ENCODE data around the gene TBC1D25.

TBC1D25 gene

DNA sequence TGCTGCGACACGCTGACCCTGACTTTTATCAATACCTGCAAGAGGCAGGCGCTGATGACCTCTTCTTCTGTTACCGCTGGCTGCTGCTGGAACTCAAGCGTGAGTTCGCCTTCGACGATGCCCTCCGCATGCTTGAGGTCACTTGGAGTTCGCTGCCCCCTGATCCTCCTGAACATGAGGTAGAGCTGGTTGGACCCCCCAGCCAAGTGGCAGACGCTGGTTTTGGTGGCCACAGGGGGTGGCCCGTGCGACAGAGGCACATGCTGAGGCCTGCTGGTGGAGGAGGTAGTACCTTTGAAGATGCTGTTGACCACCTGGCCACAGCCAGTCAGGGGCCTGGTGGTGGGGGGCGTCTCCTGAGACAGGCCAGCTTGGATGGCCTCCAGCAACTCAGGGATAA is 20.5 kb downstream of the TBC1D25 start:
- peaks cover 25% of the 10 kb centered on the region for H3K9me3 ChIP-seq (ENCODE audit: control insufficient read depth, insufficient read depth, low read length)
- H3K4me3 ChIP-seq (ENCODE audit: low read depth, low read length): no peak overlapping the region
- H3K36me3 ChIP-seq (ENCODE audit: control insufficient read depth, insufficient read depth, low read length): peaks cover 19% of the 10 kb centered on the region
- no peaks in the 10 kb centered on the region for H3K4me1 ChIP-seq (ENCODE audit: control insufficient read depth, insufficient read depth, low read length)
- H3K27ac ChIP-seq (ENCODE audit: low read depth, low read length): no peak overlapping the region
- no peaks in the 10 kb centered on the region for H3K27me3 ChIP-seq (ENCODE audit: control insufficient read depth, insufficient read depth, low read length)
- H3K9ac ChIP-seq (ENCODE audit: low read depth, low read length): no peak overlapping the region

DNA sequence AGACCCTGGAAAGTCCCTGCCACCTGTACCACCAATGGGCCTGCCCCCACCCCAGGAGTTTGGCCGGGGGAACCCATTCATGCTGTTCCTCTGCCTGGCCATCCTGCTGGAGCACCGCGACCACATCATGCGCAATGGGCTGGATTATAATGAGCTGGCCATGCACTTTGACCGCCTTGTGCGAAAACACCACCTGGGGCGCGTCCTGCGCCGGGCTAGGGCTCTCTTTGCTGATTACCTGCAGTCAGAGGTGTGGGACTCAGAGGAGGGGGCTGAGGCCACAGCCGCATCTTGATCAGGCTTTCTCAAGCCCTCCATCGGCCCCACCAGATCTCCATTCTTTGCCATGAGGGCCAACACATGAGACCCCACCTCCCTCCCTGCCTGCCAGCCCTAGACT is 21.2 kb downstream of the TBC1D25 start:
- H3K27ac ChIP-seq (ENCODE audit: low read depth, low read length): no peak overlapping the region
- no peak overlapping the region for H3K4me3 ChIP-seq (ENCODE audit: low read depth, low read length)
- peaks cover 19% of the 10 kb centered on the region for H3K36me3 ChIP-seq (ENCODE audit: control insufficient read depth, insufficient read depth, low read length)
- H3K4me1 ChIP-seq (ENCODE audit: control insufficient read depth, insufficient read depth, low read length): no peaks in the 10 kb centered on the region
- no peak overlapping the region for H3K9ac ChIP-seq (ENCODE audit: low read depth, low read length)
- H3K27me3 ChIP-seq (ENCODE audit: control insufficient read depth, insufficient read depth, low read length): no peaks in the 10 kb centered on the region
- peaks cover 25% of the 10 kb centered on the region for H3K9me3 ChIP-seq (ENCODE audit: control insufficient read depth, insufficient read depth, low read length)

DNA sequence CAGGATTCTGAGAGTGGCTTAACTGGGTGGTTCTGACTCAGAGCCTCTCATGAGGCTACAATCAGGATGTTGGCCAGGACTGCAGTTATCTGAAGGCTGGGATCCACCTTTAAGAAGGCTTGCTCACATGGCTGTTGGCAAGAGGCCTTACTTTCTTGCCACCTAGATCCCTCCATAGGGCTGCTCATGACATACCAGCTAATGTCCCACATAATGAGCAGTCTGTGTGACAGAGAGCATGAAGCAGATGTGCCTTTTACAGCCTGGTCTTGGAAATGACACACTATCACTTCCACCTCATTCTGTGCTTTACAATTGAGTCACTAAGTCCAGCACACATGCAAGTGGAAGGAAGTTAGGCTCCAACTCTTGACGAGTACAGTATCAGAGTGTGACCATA is 30.4 kb downstream of the TBC1D25 start:
- Histone ChIP-seq H3K4me1 (ENCODE audit: control insufficient read depth, insufficient read depth, low read length) (no peaks in the 10 kb centered on the region), H3K9me3 (ENCODE audit: control insufficient read depth, insufficient read depth, low read length) (peaks cover 11% of the 10 kb centered on the region; the same call in 1 of the 2 replicates), H3K27me3 (ENCODE audit: control insufficient read depth, insufficient read depth, low read length) (no peaks in the 10 kb centered on the region), H3K36me3 (ENCODE audit: control insufficient read depth, insufficient read depth, low read length) (peaks cover 1% of the 10 kb centered on the region), H3K27ac (ENCODE audit: low read depth, low read length) (no peak overlapping the region), H3K4me3 (ENCODE audit: low read depth, low read length) (no peak overlapping the region), H3K9ac (ENCODE audit: low read depth, low read length) (no peak overlapping the region)

DNA sequence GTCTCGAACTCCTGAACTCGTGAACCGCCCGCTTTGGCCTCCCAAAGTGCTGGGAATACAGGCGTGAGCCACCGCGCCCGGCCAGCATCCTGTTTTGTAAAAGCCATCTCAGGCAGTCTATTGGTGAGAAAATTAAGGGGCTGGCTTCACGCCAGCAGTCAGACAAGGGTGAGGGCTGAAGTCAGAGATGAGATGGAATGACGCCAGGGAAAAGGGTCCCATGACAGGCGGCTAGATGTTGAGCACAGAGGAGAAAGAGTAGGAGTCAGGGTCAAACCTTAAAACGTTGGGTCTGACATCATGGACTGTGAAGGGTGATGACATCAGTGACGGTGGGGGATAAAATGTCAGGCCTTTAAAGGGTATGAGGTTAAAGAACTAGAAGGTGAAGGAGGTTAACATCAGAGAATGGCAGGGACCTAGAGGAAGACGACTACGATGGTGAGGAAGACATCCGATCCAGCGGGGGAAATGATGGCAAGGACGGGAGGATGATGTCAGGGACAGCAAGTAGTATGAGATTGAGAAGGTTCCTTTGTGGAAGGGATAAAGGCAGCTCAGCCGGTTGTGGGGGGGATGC is 34.3 kb downstream of the TBC1D25 start:
- H3K27me3 ChIP-seq (ENCODE audit: control insufficient read depth, insufficient read depth, low read length): no peaks in the 10 kb centered on the region
- peak overlapping the region; percentile 95 for H3K27ac ChIP-seq (ENCODE audit: low read depth, low read length)
- peaks cover 31% of the 10 kb centered on the region; the same call in 1 of the 2 replicates for H3K9me3 ChIP-seq (ENCODE audit: control insufficient read depth, insufficient read depth, low read length)
- H3K4me3 ChIP-seq (ENCODE audit: low read depth, low read length): peak overlapping the region; percentile 89
- H3K9ac ChIP-seq (ENCODE audit: low read depth, low read length): peak overlapping the region; percentile 9; the same call in 1 of the 2 replicates
- no peaks in the 10 kb centered on the region for H3K4me1 ChIP-seq (ENCODE audit: control insufficient read depth, insufficient read depth, low read length)
- H3K36me3 ChIP-seq (ENCODE audit: control insufficient read depth, insufficient read depth, low read length): peaks cover 37% of the 10 kb centered on the region

DNA sequence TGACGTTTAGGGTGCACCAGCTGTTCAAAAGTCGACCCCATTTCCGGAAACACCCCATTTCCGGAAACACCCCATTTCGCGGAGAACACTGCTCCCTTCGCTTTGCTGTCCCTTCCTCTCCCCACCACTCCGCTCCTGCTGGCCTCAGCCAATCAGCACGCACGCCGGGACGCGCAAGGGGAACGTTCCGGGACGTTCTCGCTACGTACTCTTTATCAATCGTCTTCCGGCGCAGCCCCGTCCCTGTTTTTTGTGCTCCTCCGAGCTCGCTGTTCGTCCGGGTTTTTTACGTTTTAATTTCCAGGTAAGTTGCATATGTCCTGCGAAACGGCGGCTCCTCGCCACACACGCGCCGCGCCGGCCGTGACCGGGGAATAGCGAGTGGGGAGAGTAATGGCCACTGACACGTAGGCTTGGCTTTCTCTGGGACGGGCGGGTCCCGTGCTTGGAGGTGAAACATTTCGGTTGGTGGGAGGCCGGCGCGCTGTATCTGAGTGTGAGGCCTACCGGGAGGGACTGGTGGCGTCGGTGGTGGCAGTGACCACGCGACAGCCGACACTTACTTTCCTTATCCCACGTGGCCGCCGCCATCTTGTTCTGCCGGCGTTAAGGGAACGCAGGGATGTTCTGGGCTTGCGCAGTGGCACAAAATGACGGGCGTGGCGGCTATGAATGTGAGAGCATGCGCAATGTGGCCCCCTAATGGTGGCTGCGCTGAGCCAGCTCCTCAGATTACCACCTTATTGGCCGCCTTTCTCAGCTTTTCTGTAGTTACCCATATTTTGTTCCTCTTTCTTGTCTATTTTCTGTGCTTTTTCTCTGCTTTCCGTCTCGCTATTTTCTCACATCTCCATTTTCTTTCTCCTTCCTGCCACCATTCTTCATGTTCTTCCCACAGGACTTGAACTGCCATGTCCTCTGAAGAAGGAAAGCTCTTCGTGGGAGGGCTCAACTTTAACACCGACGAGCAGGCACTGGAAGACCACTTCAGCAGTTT is 35.1 kb downstream of the TBC1D25 start, which contains the start of gene RBM3:
Gene RBM3, plus strand, starts transcription at position 215 of the 997 bp plus-strand sequence. Its CDS starts 697 bp downstream, at position 912.
- Histone ChIP-seq H3K4me1 (ENCODE audit: control insufficient read depth, insufficient read depth, low read length) (no peaks in the 10 kb centered on the region), H3K9me3 (ENCODE audit: control insufficient read depth, insufficient read depth, low read length) (peaks cover 39% of the 10 kb centered on the region; the same call in 1 of the 2 replicates), H3K27me3 (ENCODE audit: control insufficient read depth, insufficient read depth, low read length) (no peaks in the 10 kb centered on the region), H3K27ac (ENCODE audit: low read depth, low read length) (peak within 1 kb of the TSS; percentile 95), H3K36me3 (ENCODE audit: control insufficient read depth, insufficient read depth, low read length) (peaks cover 43% of the 10 kb centered on the region), H3K9ac (ENCODE audit: low read depth, low read length) (peak within 1 kb of the TSS; percentile 99), H3K4me3 (ENCODE audit: low read depth, low read length) (peak within 1 kb of the TSS; percentile 89)

DNA sequence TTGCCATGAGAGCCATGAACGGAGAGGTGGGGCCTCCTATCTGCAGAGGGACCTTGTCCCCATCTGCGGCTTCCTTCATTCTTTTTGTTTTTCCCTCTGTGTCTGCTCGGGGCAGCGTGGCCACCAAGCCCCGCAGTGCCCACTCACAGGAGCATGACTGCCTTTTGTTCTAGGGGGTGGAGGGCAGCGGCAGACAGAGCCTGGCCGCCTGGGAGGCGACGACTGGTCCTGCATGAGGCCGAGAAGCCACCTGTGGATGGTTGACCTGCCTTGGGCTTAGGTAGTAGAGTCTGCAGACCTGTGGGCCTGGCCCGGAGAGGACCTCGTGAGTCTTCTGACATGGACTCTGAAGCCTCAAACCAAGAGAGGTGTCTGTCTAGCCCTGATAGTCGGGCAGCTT is 36.1 kb downstream of the TBC1D25 start:
- peak overlapping the region; percentile 99; the same call in 1 of the 2 replicates for H3K9ac ChIP-seq (ENCODE audit: low read depth, low read length)
- H3K4me3 ChIP-seq (ENCODE audit: low read depth, low read length): peak overlapping the region; percentile 89
- H3K4me1 ChIP-seq (ENCODE audit: control insufficient read depth, insufficient read depth, low read length): no peaks in the 10 kb centered on the region
- peaks cover 36% of the 10 kb centered on the region; the same call in 1 of the 2 replicates for H3K9me3 ChIP-seq (ENCODE audit: control insufficient read depth, insufficient read depth, low read length)
- H3K36me3 ChIP-seq (ENCODE audit: control insufficient read depth, insufficient read depth, low read length): peaks cover 45% of the 10 kb centered on the region
- H3K27me3 ChIP-seq (ENCODE audit: control insufficient read depth, insufficient read depth, low read length): no peaks in the 10 kb centered on the region
- peak overlapping the region; percentile 95 for H3K27ac ChIP-seq (ENCODE audit: low read depth, low read length)

DNA sequence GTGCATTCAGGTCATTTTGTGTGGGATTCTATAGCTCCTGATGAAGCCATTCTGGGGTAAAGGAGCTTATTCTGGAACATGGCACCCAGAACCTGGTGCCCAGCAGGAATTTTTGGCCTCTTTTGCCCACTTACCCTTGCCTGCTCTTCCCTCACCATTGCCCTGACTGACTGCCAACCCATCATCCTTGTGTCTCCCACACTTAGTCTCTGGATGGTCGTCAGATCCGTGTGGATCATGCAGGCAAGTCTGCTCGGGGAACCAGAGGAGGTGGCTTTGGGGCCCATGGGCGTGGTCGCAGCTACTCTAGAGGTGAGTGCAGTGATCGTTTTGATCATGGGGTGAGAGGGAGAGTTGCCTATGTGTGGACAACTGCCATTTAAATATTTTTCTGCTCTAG is 36.6 kb downstream of the TBC1D25 start:
- Histone ChIP-seq H3K27ac (ENCODE audit: low read depth, low read length) (peak overlapping the region; percentile 11), H3K4me1 (ENCODE audit: control insufficient read depth, insufficient read depth, low read length) (no peaks in the 10 kb centered on the region), H3K9me3 (ENCODE audit: control insufficient read depth, insufficient read depth, low read length) (peaks cover 33% of the 10 kb centered on the region; the same call in 1 of the 2 replicates), H3K27me3 (ENCODE audit: control insufficient read depth, insufficient read depth, low read length) (no peaks in the 10 kb centered on the region), H3K36me3 (ENCODE audit: control insufficient read depth, insufficient read depth, low read length) (peaks cover 45% of the 10 kb centered on the region), H3K4me3 (ENCODE audit: low read depth, low read length) (peak overlapping the region; percentile 34; the same call in 1 of the 2 replicates), H3K9ac (ENCODE audit: low read depth, low read length) (no peak overlapping the region)

DNA sequence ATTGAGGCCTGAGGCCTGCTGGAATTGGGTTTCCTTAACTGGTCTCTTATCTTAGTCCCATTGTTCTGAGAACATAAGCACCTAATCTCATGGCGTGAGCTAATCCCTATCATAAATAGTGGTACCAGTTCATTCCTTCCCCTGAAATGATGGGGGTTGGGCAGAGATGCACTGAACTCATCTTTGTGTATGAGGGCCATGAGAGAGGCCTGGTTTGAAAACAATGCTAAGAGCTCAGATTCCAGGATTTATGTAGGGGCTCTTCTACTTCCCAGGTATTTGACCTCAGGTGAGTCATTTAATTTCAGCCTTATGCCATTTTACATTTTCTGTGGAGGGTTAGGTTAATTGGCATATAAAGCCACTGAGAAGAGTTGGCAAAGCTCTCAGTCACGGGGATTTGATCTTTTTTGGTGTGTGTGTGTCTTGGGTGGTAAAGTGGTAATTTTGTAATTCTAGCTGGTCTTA is 39.2 kb downstream of the TBC1D25 start:
- no peak overlapping the region for H3K4me3 ChIP-seq (ENCODE audit: low read depth, low read length)

DNA sequence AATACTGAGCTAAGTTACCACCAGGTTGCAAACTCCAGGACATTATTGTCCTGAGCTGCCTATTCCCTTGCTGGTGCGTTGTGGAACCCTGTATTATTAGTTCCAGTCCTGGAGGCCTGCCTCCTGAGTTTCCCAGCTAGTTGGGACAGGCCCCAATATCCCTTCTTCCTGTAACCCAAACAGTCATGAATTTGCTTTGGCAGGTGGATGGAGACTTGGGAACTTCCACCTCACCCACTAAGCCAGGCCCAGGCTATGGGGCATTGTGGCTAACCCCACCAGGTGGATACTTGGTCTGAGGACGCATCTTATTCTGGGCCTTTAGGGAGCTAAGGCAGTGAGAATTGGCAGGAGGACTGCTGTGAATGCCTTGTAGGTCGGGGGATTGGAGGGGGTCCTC is 39.7 kb downstream of the TBC1D25 start:
- H3K9me3 ChIP-seq (ENCODE audit: control insufficient read depth, insufficient read depth, low read length): peaks cover 35% of the 10 kb centered on the region; the same call in 1 of the 2 replicates
- peaks cover 45% of the 10 kb centered on the region for H3K36me3 ChIP-seq (ENCODE audit: control insufficient read depth, insufficient read depth, low read length)
- H3K4me1 ChIP-seq (ENCODE audit: control insufficient read depth, insufficient read depth, low read length): no peaks in the 10 kb centered on the region
- H3K27ac ChIP-seq (ENCODE audit: low read depth, low read length): peak overlapping the region; percentile 24
- no peaks in the 10 kb centered on the region for H3K27me3 ChIP-seq (ENCODE audit: control insufficient read depth, insufficient read depth, low read length)
- H3K9ac ChIP-seq (ENCODE audit: low read depth, low read length): no peak overlapping the region
- H3K4me3 ChIP-seq (ENCODE audit: low read depth, low read length): no peak overlapping the region

More for the DNA sequence above, 39.2 kb downstream of the TBC1D25 start:
- Histone ChIP-seq H3K4me1 (ENCODE audit: control insufficient read depth, insufficient read depth, low read length) (no peaks in the 10 kb centered on the region), H3K9ac (ENCODE audit: low read depth, low read length) (no peak overlapping the region), H3K36me3 (ENCODE audit: control insufficient read depth, insufficient read depth, low read length) (peaks cover 45% of the 10 kb centered on the region), H3K9me3 (ENCODE audit: control insufficient read depth, insufficient read depth, low read length) (peaks cover 39% of the 10 kb centered on the region; the same call in 1 of the 2 replicates), H3K27ac (ENCODE audit: low read depth, low read length) (no peak overlapping the region), H3K27me3 (ENCODE audit: control insufficient read depth, insufficient read depth, low read length) (no peaks in the 10 kb centered on the region)

DNA sequence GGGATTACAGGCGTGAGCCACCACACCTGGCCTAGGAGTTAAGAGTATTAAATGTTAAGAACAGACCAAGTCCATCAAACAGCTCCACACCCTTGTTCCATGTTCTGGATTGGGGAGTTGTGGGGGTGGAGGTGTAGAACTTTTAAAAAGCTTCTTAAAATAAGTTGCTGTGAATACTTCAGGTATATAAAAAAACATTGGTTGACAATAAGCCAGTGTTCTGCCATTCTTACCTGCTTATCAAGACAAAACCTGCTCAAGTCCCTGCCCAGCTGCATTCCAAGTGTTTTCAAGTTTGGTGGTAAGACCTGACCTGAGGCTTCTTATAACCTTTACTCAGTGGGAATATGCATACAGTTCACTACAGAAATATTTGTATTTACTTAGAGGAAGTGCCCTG is 41.1 kb downstream of the TBC1D25 start:
- no peaks in the 10 kb centered on the region for H3K27me3 ChIP-seq (ENCODE audit: control insufficient read depth, insufficient read depth, low read length)
- no peak overlapping the region for H3K27ac ChIP-seq (ENCODE audit: low read depth, low read length)
- H3K4me3 ChIP-seq (ENCODE audit: low read depth, low read length): no peak overlapping the region
- no peak overlapping the region for H3K9ac ChIP-seq (ENCODE audit: low read depth, low read length)
- peaks cover 31% of the 10 kb centered on the region; the same call in 1 of the 2 replicates for H3K9me3 ChIP-seq (ENCODE audit: control insufficient read depth, insufficient read depth, low read length)
- no peaks in the 10 kb centered on the region for H3K4me1 ChIP-seq (ENCODE audit: control insufficient read depth, insufficient read depth, low read length)
- peaks cover 37% of the 10 kb centered on the region for H3K36me3 ChIP-seq (ENCODE audit: control insufficient read depth, insufficient read depth, low read length)

Data from HUES48 (cell line).